NT2/D1 (cell line): ENCODE measurements around the gene C5.

Source experiments
- SUZ12 ChIP-seq: IDR thresholded peaks from 2 replicates; pipeline ENCODE4 v1.6.1; 2011; ENCODE audit not compliant: insufficient read length, insufficient read depth; ENCODE audit errors: extremely low read depth
- YY1 ChIP-seq: IDR thresholded peaks from 2 replicates; pipeline ENCODE4 v1.6.1; 2011; ENCODE audit not compliant: insufficient read length, insufficient read depth
- ZNF274 ChIP-seq: IDR thresholded peaks from 2 replicates; pipeline ENCODE4 v1.6.1; 2011; ENCODE audit warnings: mild to moderate bottlenecking, low read depth, low read length

GRCh38 chr9:121059513-121059912, 9.4 kb upstream of the C5 start:
- TF ChIP-seq YY1 (no peak), ZNF274 (no peak), SUZ12 (no peak)
